NCI-H82 treated with DMSO at 0.1 percent for 48 hours (cell line): Measurements from ENCODE around the gene DNM3.
"Not testable (repeated sequence)": the region's sequence is repeated elsewhere in the genome, so short reads cannot be mapped to it uniquely, and the experiment has no call there.

Experiments used
- DNase-seq: peaks from one replicate; lab custom pipeline; 2025; ENCODE audit not compliant: unreplicated experiment; lab: John Stamatoyannopoulos, UW

The DNM3 gene

DNA sequence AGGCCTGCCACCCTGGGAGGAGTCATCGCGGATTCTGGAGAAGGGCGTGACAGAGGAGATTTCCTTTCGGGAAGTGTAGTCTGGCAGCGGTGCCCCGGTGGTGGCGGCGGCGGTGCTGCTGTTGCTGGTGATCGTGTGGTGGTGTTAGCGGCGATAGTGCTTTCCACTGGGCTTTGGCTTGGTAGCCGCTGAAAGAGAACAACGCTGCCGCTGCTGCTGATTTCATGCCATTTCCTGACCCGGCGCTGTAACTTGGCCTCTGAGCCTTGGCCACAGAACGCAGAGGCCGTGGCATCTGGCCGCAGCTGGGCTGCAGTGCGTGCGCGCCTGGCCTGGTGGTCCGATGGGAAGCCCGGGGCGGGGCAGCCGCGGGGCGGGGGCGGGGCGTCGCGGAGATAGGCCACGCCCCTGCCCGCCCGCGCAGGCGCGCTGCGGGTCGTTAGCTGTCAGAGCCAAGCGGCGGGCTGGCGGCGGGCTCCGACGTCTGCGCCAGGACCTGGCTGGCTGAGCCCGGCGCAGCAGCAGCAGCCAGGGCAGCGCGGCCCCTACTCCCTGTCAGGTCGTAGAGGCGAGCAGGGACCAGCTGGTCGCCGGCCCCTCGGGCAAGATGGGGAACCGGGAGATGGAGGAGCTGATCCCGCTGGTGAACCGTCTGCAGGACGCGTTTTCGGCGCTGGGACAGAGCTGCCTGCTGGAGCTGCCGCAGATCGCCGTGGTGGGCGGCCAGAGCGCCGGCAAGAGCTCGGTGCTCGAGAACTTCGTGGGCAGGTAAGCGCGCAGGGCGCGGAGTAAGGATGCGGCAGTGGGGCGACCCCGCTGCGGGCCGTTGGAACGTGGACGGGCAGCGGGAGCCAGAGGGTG, at the start of gene DNM3:
Gene DNM3, plus strand, starts transcription at position 449 of the 861 bp plus-strand sequence. Its CDS starts 159 bp downstream, at position 608.
- DNase-seq, result peak; percentile 67

DNA sequence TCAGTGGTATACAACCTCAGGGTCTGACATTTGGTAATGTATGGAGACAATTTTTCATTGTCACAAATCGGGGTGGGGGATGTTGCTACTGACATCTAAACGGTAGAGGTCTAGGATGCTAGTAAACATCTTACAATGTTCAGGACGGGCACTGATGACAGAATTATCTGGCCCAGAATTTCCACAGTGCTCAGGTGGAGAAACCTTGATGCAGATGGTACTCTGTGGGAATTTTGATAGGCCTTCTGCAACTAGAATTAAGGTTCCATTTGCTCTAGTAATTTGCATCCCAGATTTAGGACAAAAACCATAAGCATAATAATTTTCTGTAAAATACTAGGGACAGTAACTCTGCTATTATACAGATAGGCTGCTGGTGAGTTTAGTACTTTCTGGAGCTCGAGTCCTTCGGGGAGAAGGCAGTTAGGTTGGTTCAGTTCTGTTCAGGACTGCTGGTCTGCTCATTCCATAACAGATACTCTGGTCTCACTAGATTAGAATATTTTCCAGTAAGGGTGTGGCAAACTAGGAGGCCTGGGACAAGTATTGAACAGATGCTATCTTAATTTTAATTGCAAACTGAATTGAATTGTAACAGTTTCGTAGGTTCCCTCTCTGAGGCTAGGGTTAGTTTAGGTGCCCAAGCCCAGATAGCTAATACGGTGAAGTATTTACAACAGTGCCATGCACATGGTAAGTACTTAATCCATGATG, 48.5 kb upstream of the DNM3 start:
- DNase-seq, result no peak

DNA sequence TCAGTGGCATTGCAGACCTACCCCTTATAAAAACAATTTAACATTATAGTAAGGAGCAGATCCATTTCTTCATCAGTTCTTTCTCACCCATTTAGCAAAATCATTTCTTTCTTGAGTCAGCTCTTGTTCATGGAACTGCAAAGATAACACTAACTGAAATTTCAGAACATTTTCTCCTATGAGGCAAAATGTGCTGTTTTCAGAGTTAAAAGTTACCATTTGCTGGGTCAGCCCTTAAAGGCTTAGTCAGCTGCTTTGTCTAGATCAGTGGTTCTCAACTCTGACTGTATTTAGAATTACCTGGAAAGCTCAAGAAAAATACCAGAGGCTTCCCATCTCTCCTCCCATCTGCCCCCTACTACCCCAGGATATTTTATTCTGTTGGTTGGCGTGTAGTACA, 47.7 kb upstream of the DNM3 start:
- no peak for DNase-seq

DNA sequence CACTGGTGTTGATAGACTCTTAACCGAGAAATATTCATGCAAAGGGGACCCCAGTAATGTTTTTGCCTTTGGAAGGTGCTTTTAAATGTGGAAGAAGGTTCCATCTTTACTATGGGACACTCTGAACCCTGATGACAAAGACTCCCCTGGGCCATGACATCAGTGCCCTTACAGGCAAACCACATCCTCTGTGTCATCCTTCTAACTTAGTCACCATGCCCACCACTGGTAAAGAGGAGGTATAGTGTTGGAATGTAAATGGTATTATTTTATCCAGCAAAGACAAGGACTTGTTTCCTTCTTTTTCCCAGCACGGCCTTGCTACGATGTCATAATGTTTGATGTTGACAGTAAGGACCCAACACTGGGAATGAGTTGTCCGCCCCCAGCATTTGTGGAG, 47.2 kb upstream of the DNM3 start:
- DNase-seq, result no peak

- no peak for DNase-seq
Measured at GRCh38 chr1:171796592-171796991, 44.7 kb upstream of the DNM3 start.

DNA sequence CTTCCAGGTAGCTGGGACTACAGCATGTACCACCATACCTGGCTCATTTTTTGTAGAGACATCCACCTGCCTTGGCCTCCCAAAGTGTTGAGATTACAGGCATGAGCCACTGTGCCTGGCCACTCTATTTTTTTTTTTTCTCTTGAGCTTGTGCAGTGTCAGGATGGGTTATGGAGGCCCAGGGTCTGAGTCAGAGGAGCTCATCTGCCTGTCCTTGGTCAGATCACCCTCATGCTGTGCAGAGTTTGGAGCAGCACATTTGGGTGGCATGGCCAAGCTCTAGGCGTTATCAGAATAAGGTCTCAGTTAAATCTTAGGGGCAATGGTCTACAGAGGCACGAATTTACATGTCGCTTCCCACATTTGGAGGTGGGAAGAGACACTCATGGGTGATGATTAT, 43.0 kb upstream of the DNM3 start:
- DNase-seq, result no peak

DNA sequence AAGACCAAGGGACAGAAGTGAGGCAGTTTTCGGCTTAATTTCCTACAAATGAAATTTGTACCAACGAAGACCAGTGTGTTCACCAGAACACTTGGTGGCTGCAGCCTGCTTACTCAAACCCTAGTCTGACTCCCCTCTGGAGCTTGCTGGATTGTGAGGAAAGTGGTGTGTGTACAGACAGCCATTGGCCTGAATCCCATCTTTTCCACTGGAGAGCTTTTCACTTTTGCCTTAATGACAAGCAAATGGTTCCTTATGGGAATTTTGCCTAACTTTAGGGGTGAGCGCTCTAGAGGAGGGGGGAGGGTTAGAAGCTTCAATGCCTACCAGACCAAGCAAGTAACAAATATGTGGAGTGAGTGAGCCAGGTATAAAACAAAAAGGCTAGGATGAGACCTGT, 42.5 kb upstream of the DNM3 start:
- no peak for DNase-seq

- no peak for DNase-seq
Measured at GRCh38 chr1:171799166-171799565, 42.1 kb upstream of the DNM3 start.

DNA sequence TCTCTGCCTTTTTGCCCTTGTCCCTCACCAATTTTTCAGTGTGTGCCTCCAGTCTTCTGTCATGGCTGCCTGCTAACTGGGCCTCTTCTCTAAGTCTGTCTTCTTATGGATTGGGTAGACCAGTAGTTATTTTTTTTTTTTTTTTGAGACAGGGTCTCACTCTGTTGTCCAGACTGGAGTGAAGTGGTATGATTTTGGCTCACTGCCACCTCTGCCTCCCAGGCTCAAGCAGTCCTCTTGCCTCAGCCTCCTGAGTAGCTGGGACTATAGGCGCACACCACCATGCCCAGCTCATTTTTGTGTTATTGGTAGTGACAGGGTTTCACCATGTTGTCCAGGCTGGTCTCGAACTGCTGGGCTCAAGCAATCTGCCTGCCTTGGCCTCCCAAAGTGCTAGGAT, 41.6 kb upstream of the DNM3 start:
- not testable (repeated sequence) for DNase-seq

GRCh38 chr1:171800342-171800741, 41.0 kb upstream of the DNM3 start:
- DNase-seq, result peak; percentile 35

- DNase-seq, result no peak
Measured at GRCh38 chr1:171800851-171801250, 40.4 kb upstream of the DNM3 start.

GRCh38 chr1:171801487-171801891, 39.8 kb upstream of the DNM3 start:
- DNase-seq, result peak; percentile 50

GRCh38 chr1:171802207-171802606, 39.1 kb upstream of the DNM3 start:
- peak; percentile 34 for DNase-seq

GRCh38 chr1:171803045-171803444, 38.3 kb upstream of the DNM3 start:
- no peak for DNase-seq

DNA sequence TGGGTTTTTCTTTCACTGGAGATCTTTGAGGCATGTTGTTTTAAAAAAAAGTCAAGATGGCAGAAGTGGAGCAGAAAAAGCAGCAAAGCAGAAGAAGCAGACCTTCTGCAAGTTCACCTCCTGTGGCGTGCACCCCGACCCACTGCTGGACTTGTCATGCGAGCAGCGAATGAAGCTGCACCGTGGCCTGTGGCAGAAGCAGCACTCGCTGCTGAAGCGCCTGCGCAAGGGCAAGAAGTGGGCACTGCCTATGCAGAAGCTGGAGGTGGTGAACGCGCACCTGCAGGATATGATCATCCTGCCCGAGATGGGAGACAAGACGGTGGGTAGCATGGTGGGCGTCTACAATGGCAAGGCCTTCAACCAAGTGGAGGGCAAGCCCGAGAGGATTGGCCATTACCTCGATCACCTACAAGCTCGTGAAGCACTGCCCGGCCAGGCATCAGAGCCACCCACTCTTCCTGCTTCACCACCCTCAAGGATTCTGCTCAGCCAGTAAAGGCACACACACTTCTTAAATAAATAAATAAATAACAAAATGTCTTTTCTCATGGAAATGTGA, 37.8 kb upstream of the DNM3 start:
- no peak for DNase-seq

GRCh38 chr1:171805395-171806115, 35.7 kb upstream of the DNM3 start:
- peak; percentile 89 for DNase-seq

DNA sequence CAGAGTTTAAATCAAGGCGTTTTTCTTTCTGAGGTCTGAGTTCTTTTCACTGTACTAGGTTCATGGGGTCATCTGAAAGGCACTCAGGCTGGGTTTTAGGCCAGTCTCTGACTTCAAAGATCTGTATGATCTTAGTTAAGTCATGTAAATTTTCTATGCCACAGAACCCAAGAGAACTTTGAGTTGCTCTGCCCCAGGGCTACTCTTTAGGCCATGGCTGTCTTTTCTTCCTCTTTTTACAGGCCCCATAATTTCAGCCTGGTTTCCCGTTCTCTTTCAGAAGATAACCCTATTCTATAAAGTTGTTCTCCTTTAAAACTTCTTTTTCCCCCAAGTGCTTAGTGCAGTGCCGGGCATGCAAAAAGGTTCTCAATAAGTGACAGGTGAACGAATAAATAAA, 33.7 kb upstream of the DNM3 start:
- DNase-seq, result no peak

DNA sequence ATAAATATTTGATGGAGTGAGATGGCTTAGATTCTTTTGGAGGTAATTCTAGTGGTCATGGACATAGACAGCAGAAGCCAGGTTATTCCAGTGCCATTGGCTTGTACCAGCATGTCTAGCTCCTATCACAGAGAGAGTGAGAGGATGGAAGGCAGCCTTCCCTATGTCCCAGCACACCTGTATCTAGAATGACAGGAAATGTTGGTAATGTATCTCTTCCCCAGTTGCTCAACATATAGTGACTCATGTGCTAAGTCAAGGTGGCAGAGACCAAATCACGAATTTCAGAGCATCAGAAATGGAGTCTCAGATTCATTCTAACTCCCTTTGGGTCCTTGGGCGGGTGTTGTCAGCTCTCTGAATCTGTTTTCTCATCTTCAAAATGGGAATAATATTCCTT, 31.5 kb upstream of the DNM3 start:
- DNase-seq, result no peak

DNA sequence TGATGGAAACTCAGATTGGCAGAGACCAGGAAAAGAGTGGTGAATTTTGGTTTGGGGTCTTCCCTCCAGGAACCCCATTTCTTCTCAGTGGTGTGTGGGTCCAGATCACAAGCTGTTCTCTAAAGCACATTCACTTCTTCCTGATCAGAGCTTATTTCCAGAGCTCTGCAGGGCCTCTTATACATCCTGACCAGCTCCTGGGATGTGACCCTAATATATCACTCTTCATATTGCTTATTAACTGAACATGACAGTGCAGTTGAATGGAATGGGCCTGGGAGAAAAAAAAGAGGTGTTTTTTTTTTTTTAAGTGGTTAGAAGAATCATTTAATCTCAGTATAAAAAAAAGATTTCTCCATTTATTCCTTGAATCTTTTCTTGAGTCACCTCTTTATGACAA, 29.6 kb upstream of the DNM3 start:
- DNase-seq, result no peak

DNA sequence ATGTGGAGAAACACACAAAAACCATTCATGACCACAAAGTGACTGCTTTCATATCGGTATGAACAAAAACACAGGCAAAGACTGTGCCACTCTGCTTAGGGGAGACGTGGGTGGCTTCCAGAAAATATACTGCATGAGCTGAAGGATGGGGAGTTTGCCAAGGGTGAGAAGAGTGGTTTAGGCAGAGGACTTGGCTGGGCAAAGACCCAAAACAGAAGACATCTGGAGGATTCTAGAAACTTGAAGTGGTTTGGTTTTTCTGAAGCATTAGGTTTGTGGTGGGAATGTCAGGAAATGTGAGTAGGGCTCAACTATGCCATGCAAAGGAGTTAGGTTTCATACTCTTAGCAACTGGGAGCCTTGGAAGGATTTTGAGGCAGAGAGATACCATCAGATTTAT, 26.6 kb upstream of the DNM3 start:
- no peak for DNase-seq

DNA sequence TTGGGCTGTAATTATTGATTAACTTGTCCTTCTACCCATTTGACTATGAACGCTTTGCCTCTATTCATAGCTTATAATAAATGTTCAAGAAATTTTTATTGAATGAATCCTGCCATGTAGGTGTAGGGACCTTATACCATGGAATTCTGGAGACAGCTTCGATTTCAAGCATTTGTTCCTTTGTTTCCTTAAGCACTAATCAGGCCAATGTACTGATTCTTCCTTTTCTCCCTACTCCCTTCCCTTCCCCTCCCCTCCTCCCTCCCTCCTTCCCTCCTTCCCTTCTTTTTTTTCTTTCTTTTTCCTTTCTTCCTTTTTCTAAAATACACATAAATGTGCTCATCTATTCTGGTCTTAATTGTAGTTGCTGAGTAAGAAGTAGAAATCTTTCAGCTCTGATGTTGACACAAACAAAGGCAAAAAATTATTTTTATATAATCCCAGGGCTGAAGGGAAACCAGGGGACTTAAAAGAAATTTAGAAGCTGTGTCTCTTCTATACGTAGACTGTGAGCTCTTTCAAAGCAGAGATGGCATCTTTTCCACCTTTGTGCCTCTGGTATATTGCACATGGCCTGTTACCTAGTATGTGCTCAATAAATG, 24.9 kb upstream of the DNM3 start:
- no peak for DNase-seq
